GM10248 (cell line): ENCODE results near the gene NLRP9.

Experiments used
- CTCF ChIA-PET: fragments of 300-600 bp; sonication (Branson Sonifier 250); formaldehyde crosslinking; extraction: SDS; loops from one replicate; lab custom pipeline; 2021; ENCODE audit warnings: antibody characterized with exemption; lab: Yijun Ruan, JAX
- POLR2A ChIA-PET: fragments of 350-650 bp; sonication (Branson Sonifier 250); formaldehyde crosslinking; extraction: SDS; loops from one replicate; lab custom pipeline; 2020; ENCODE audit warnings: antibody characterized with exemption; lab: Yijun Ruan, JAX
- DNase-seq: peaks from one replicate; pipeline ENCODE4 v3.0.0; 2012; ENCODE audit errors: extremely low spot score
- CTCF ChIP-seq: IDR thresholded peaks from 2 replicates; pipeline ENCODE4 v1.5.1; 2012; ENCODE audit warnings: mild to moderate bottlenecking, low read depth; ENCODE audit errors: extremely low read depth, missing control alignments, control extremely low read depth

NLRP9 gene

GRCh38 chr19:55696301-55697068, 41.7 kb downstream of the NLRP9 start:
- ChIA-PET CTCF (no interaction called here), POLR2A (no interaction called here)
- no peak for DNase-seq
- TF ChIP-seq CTCF, result no peak

GRCh38 chr19:55695511-55696290, 42.5 kb downstream of the NLRP9 start:
- CTCF ChIA-PET, result no interaction called here
- DNase-seq, result no peak
- no peak for TF ChIP-seq CTCF
- POLR2A ChIA-PET, result no interaction called here

GRCh38 chr19:55694656-55695491, 43.3 kb downstream of the NLRP9 start:
- no peak for TF ChIP-seq CTCF
- CTCF ChIA-PET, result no interaction called here
- DNase-seq, result no peak
- POLR2A ChIA-PET, result no interaction called here

GRCh38 chr19:55694241-55694655, 44.0 kb downstream of the NLRP9 start:
- ChIA-PET CTCF (no interaction called here), POLR2A (interaction anchor here (0.7 kb wide), 1 partner anchor 22 kb away, joined by 12 read pairs; no protein-coding TSS in a partner anchor)
- TF ChIP-seq CTCF, result no peak
- DNase-seq, result no peak

GRCh38 chr19:55693336-55693974, 44.7 kb downstream of the NLRP9 start:
- POLR2A ChIA-PET, result interaction anchor here (0.7 kb wide), 1 partner anchor 22 kb away, joined by 12 read pairs; no protein-coding TSS in a partner anchor
- TF ChIP-seq CTCF, result no peak
- CTCF ChIA-PET, result interaction anchor here (0.9 to 1.1 kb wide), 3 partner anchors 10 to 640 kb away, joined by 3 to 4 read pairs (median 4); no protein-coding TSS in a partner anchor
- DNase-seq, result no peak
